Testis (tissue), 3 donors: ENCODE data around the gene KCNA2. TPM values are rescaled to one million over a fixed set of nuclear protein-coding genes. Genes with fewer than 3 reads are reported as not detected.

Source experiments
- DNase-seq: peaks from one replicate; pipeline ENCODE4 v3.0.0-alpha.2; 2019
- H3K27ac ChIP-seq, 2 donors: fragments of 200-600 bp; sonication (generic); one replicate each; pipeline ENCODE4 v1.5.1; 2019
- H3K27me3 ChIP-seq: fragments of 200-600 bp; sonication (generic); one replicate; pipeline ENCODE4 v1.5.1; 2019
- H3K36me3 ChIP-seq: fragments of 200-600 bp; sonication (generic); one replicate; pipeline ENCODE4 v1.5.1; 2017; ENCODE audit warnings: low read depth; ENCODE audit errors: missing control alignments
- H3K4me1 ChIP-seq: fragments of 200-600 bp; sonication (generic); one replicate; pipeline ENCODE4 v1.5.1; 2019
- H3K4me3 ChIP-seq, 2 donors: fragments of 200-600 bp; sonication (generic); one replicate each; pipeline ENCODE4 v1.5.1; 2017 to 2019
- H3K9me3 ChIP-seq: fragments of 200-600 bp; sonication (generic); one replicate; pipeline ENCODE4 v1.5.1; 2017
- CTCF ChIP-seq, 3 experiments: fragments of 450-650 bp in 2 of 3; fragments of 200-600 bp in 1 of 3; sonication (generic) in 1 of 3; IDR thresholded peaks; one replicate each; pipeline ENCODE4 v1.5.1; 2016 to 2019; ENCODE audit warnings: antibody characterized with exemption in 3 of 3, mild to moderate bottlenecking in 2 of 3, moderate library complexity in 1 of 3
- POLR2A ChIP-seq: fragments of 450-650 bp; IDR thresholded peaks from one replicate; pipeline ENCODE4 v1.6.1; 2017; ENCODE audit warnings: antibody characterized with exemption, mild to moderate bottlenecking, moderate library complexity
- whole genome bisulfite sequencing, 2 donors: methylation state at CpG; one replicate each; pipeline ENCODE4 v1.1.5; 2018; 5-methylcytosine and 5-hydroxymethylcytosine counted together
- intact Hi-C: fragments of 100-400 bp; cut with DNase I; formaldehyde crosslinking; loops from one replicate; pipeline ENCODE4 v1.15.1; 2023; ENCODE audit warnings: low total_unique reads
- polyA plus RNA-seq: library from polyadenylated mRNA; stranded (reverse); fragments of 350-450 nt; fragmentation: Illumina TruSeq; extraction: RNeasy Lipid Tissue Mini Kit (QIAGEN cat#74804); gene quantifications from one replicate; pipeline ENCODE4 v1.2.3, GENCODE V29; 2014; ENCODE audit warnings: low read depth, low replicate concordance; ENCODE audit not compliant: insufficient read depth
- total RNA-seq, 2 donors: library from RNA; depleted of rRNA; stranded (reverse); fragments of >200 nt; gene quantifications; one replicate each; pipeline ENCODE4 v1.2.3, GENCODE V29; 2016

The KCNA2 gene
- total and polyA plus RNA-seq, 3 donors from 2014 or later = 3.7 to 6.1 (median 6.1) TPM

DNA sequence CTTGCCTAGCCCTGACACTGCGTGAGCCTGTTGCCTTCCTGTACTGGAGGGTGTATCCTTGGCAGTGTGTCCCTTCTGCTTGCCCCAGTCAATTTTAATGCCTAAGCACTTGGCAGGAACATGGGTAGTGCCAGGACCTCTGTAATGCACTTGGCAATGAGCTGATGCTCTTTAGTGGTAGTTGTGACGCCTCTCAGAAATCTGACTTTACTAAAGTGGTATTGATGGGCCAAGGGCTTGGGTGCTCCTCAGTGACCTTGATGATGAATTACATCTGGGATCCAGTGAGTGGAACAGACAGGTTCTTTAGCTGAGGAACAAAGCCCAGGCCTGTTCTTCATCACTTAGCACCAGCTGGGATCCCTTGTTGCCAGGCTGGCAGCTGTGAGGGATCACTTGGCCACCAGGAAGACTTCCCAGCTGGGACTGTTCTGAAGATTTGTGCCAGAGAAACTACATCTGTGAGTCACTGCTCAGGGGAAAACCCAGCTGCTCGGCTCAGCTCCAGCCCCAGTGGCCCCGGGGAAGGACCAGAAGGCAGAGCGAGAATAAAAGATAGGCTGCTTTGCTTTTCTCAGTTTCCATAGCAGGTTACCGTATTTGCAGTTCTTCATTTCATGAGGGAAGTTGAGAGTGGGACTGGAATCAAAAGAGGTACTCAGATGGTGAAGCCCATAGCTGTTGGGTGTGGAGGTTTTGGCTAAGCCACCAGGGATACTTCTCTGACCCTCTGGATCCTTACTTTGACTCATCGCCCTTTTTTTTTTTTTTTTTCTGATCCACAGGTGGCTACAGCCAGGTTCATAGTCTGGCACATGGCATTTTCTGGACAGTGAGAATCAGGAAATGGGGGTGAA lies 28.5 kb upstream of the KCNA2 start:
- H3K9me3 ChIP-seq = no peaks in the 10 kb centered on the region
- peaks cover 5% of the 10 kb centered on the region for H3K4me1 ChIP-seq
- H3K4me3 ChIP-seq = no peak overlapping the region
- H3K36me3 ChIP-seq = no peaks in the 10 kb centered on the region
- TF ChIP-seq POLR2A (no peak), CTCF (IDR thresholded peaks at IDR 0.05) (no peak)
- peak; percentile 51 for DNase-seq
- WGBS, 2 donors = 37 to 54% methylated on average over 6 to 7 of the region's 7 CpGs
- no peak overlapping the region for H3K27ac ChIP-seq
- intact Hi-C loops = loop anchor here (5.0 kb wide), 1 partner anchor 133 kb away; no protein-coding TSS in a partner anchor
- H3K27me3 ChIP-seq = no peaks in the 10 kb centered on the region

DNA sequence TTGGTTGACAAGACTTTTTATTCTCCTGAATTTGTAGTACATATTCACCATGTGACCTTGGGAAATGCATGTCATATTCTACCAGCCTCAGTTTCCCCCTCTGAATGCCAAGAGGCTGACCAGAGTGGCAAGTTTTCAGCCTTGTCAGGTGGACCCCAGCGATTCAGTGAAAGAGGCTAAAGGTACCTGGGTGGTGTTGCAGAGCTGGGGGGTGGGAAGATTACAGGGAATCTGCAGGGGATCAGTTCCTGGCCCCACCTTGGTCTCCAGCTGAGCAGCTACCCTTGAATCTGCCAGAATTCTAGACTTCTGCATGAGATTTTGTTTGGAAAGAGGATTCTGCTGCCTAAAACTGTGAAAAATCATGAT lies 27.9 kb upstream of the KCNA2 start:
- Histone ChIP-seq H3K27ac (no peak overlapping the region), H3K36me3 (no peaks in the 10 kb centered on the region), H3K9me3 (no peaks in the 10 kb centered on the region), H3K27me3 (no peaks in the 10 kb centered on the region), H3K4me3 (no peak overlapping the region), H3K4me1 (peaks cover 5% of the 10 kb centered on the region)
- TF ChIP-seq CTCF (IDR thresholded peaks at IDR 0.05) (no peak), POLR2A (no peak)
- WGBS, 2 donors = 68 to 82% methylated on average over 1 of the region's 1 CpG
- no peak for DNase-seq
- intact Hi-C loops = loop anchor here (5.0 kb wide), 1 partner anchor 133 kb away; no protein-coding TSS in a partner anchor

GRCh38 chr1:110633646-110634030 lies 27.5 kb upstream of the KCNA2 start:
- Histone ChIP-seq H3K27me3 (no peaks in the 10 kb centered on the region), H3K9me3 (no peaks in the 10 kb centered on the region), H3K4me3 (no peak overlapping the region), H3K4me1 (peaks cover 5% of the 10 kb centered on the region), H3K36me3 (no peaks in the 10 kb centered on the region), H3K27ac (no peak overlapping the region)
- intact Hi-C loops = loop anchor here (5.0 kb wide), 1 partner anchor 134 kb away; no protein-coding TSS in a partner anchor
- DNase-seq = no peak
- 55 to 76% methylated on average over 2 of the region's 2 CpGs for whole genome bisulfite sequencing, 2 donors
- TF ChIP-seq POLR2A (no peak), CTCF (IDR thresholded peaks at IDR 0.05) (no peak)

DNA sequence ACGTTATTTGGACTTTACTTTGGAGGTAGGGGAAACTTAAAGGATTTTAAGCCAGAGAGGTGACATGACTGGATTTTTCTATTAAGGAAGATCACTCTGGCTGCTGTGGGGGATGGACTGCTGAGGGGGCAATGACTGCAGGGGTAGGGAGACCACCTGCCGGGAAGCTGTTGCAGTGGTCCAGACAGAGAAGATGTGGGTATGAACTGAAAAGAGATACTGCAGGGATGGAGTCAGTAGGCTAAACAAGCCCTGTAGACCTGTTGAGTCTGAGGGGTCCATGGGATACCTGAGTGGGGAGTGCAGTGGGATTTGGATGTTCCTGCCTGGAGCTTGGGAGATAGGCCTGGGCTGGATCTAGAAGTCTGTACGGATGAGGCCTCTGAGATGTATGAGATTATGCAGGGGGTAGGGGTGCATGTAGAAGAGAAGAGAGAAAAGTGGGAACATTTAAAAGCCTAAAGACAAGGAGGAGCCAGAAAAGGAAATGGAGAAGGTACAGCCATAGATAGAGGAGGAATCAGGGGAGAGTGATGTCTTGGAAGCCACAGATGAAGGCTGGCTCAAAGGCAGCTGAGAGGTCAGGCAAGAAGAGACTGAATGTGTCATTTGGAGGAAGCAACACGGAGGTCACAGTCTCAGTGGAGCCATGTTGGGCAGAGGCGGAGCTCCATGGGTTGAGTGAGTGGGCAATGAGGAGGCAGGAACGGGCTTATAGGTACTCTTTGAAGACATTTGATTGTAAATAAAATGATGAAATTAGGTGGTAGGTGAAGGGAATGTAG lies 25.9 kb upstream of the KCNA2 start:
- H3K9me3 ChIP-seq = no peaks in the 10 kb centered on the region
- 83 to 86% methylated on average over 6 of the region's 6 CpGs for WGBS, 2 donors
- peaks cover 5% of the 10 kb centered on the region for H3K4me1 ChIP-seq
- DNase-seq = no peak
- intact Hi-C loops = loop anchor here (5.0 kb wide), 1 partner anchor 135 kb away; no protein-coding TSS in a partner anchor
- H3K27ac ChIP-seq = no peak overlapping the region
- H3K27me3 ChIP-seq = no peaks in the 10 kb centered on the region
- H3K4me3 ChIP-seq = no peak overlapping the region
- TF ChIP-seq CTCF (IDR thresholded peaks at IDR 0.05) = no peak
- no peak for TF ChIP-seq POLR2A
- no peaks in the 10 kb centered on the region for H3K36me3 ChIP-seq
